Astrocyte (in vitro differentiated cells and primary cell): ENCODE measurements around the gene ZSWIM4.

Experiments used
- EZH2 ChIP-seq: IDR thresholded peaks from 2 replicates; pipeline ENCODE4 v1.6.1; 2012; ENCODE audit warnings: mild to moderate bottlenecking, low read length, inconsistent platforms; ENCODE audit not compliant: insufficient read depth
- TF ChIP-seq, protein P1 (sequence below): IDR thresholded peaks from 2 replicates; pipeline ENCODE4 v1.5.1; 2011; ENCODE audit warnings: low read depth, mild to moderate bottlenecking, inconsistent platforms, low read length, moderate library complexity; ENCODE audit not compliant: insufficient read depth

DNA sequence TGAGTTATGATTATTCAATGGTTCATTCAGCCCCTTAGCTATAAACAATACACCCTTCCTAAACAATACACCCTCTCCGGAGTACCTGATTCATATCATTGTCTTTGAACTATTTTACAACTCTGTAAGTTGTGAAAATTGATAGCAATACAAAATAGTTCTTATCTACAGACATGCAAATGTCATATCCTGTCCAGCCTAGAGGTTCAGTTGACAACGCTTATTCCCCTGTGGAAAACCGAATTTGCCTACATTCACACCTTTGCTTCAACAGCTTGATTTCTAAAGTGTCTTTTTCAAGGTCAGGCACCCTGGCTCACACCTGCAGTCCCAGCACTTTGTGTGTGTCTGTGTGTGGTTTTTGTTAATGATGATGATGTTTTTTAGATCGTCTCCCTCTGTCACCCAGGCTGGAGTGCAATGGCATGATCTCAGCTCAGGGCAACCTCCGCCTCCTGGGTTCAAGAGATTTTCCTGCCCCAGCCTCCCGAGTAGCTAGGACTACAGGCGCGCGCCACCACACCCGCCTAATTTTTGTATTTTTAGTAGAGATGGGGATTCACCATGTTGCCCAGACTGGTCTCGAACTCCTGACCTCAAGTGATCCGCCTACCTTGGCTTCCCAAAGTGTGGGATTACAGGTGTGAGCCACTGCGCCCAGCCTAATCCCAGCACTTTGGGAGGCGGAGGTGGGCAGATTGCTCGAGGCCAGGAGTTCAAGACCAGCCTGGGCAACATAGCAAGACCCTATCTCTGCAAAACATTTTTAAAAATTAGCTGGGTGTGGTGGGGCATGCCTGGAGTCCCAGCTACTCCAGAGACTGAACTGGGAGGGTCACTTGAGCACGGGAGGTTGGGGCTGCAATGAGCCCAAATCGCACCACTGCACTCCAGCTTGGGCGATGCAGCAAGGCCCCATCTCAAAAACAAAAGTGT, 11.4 kb upstream of the ZSWIM4 start:
- TF ChIP-seq, protein P1, sequence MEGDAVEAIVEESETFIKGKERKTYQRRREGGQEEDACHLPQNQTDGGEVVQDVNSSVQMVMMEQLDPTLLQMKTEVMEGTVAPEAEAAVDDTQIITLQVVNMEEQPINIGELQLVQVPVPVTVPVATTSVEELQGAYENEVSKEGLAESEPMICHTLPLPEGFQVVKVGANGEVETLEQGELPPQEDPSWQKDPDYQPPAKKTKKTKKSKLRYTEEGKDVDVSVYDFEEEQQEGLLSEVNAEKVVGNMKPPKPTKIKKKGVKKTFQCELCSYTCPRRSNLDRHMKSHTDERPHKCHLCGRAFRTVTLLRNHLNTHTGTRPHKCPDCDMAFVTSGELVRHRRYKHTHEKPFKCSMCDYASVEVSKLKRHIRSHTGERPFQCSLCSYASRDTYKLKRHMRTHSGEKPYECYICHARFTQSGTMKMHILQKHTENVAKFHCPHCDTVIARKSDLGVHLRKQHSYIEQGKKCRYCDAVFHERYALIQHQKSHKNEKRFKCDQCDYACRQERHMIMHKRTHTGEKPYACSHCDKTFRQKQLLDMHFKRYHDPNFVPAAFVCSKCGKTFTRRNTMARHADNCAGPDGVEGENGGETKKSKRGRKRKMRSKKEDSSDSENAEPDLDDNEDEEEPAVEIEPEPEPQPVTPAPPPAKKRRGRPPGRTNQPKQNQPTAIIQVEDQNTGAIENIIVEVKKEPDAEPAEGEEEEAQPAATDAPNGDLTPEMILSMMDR, result no peak
- no peak for TF ChIP-seq EZH2
